ENCODE results near the gene ANGPTL4.

The ANGPTL4 gene

GRCh38 chr19:8357007-8357521 is 6.9 kb upstream of the ANGPTL4 start:
- POLR2A ChIA-PET, result interaction anchor here (1.2 kb wide), 1 partner anchor 33 kb away, joined by 5 read pairs; the partner anchor contains the start of gene RAB11B
- no peak for TF ChIP-seq NFRKB (IDR thresholded peaks at IDR 0.05)
- no peak for TF ChIP-seq TARDBP (IDR thresholded peaks at IDR 0.05)
- TF ChIP-seq SP1 (IDR thresholded peaks at IDR 0.05), result no peak
- TF ChIP-seq ZNF384 (IDR thresholded peaks at IDR 0.05), result no peak
- no peak for TF ChIP-seq FOXK2 (IDR thresholded peaks at IDR 0.05)
- no peak for TF ChIP-seq FOXA1 (IDR thresholded peaks at IDR 0.05)
- no peak for TF ChIP-seq CTBP1 (IDR thresholded peaks at IDR 0.05; ENCODE audit: borderline replicate concordance)
- TF ChIP-seq HDGF (IDR thresholded peaks at IDR 0.05; ENCODE audit: borderline replicate concordance), result no peak
- no peak for TF ChIP-seq ARNT (IDR thresholded peaks at IDR 0.05)
- TF ChIP-seq FOXM1 (IDR thresholded peaks at IDR 0.05; ENCODE audit: borderline replicate concordance), result no peak
- TF ChIP-seq PKNOX1 (IDR thresholded peaks at IDR 0.05), result no peak
- no peak for TF ChIP-seq SUZ12 (IDR thresholded peaks at IDR 0.05)
- TF ChIP-seq ELF4 (IDR thresholded peaks at IDR 0.05), result no peak
- TF ChIP-seq LEF1 (IDR thresholded peaks at IDR 0.05; ENCODE audit: borderline replicate concordance), result no peak
- no peak for DNase-seq (ENCODE audit: extremely low spot score)
- CTCF ChIA-PET, result no interaction called here

- TF ChIP-seq CTBP1 (IDR thresholded peaks at IDR 0.05; ENCODE audit: borderline replicate concordance) (no peak), SP1 (IDR thresholded peaks at IDR 0.05) (no peak), PKNOX1 (IDR thresholded peaks at IDR 0.05) (no peak), TARDBP (IDR thresholded peaks at IDR 0.05) (no peak), ARNT (IDR thresholded peaks at IDR 0.05) (no peak), NFRKB (IDR thresholded peaks at IDR 0.05) (no peak), ZNF384 (IDR thresholded peaks at IDR 0.05) (no peak), FOXA1 (IDR thresholded peaks at IDR 0.05) (no peak), L3MBTL2 (conservative IDR thresholded peaks at IDR 0.05) (no peak)
- POLR2A ChIA-PET, result no interaction called here
- DNase-seq (ENCODE audit: extremely low spot score), result no peak
- CTCF ChIA-PET, result interaction anchor here (0.6 kb wide), 1 partner anchor 111 kb away, joined by 3 read pairs; no protein-coding TSS in a partner anchor
Measured at GRCh38 chr19:8358948-8359347, 5.0 kb upstream of the ANGPTL4 start.

- no peak for DNase-seq (ENCODE audit: extremely low spot score)
- no peak for TF ChIP-seq BHLHE40 (IDR thresholded peaks at IDR 0.05; ENCODE audit: borderline replicate concordance)
- ChIA-PET CTCF (interaction anchor here (0.6 kb wide), 1 partner anchor 748 kb away, joined by 6 read pairs; no protein-coding TSS in a partner anchor), POLR2A (interaction anchor here (1.0 kb wide), 1 partner anchor 30 kb away, joined by 3 read pairs; the partner anchor contains the start of gene RAB11B)
Measured at GRCh38 chr19:8360196-8360595, 3.8 kb upstream of the ANGPTL4 start.

GRCh38 chr19:8361921-8362793 is 1.8 kb upstream of the ANGPTL4 start:
- TF ChIP-seq ELF4 (IDR thresholded peaks at IDR 0.05), result no peak
- no peak for TF ChIP-seq SUZ12 (IDR thresholded peaks at IDR 0.05)
- TF ChIP-seq L3MBTL2 (conservative IDR thresholded peaks at IDR 0.05), result no peak
- TF ChIP-seq SP1 (IDR thresholded peaks at IDR 0.05), result no peak
- TF ChIP-seq CTBP1 (IDR thresholded peaks at IDR 0.05; ENCODE audit: borderline replicate concordance), result no peak
- peak; percentile 71 for TF ChIP-seq PKNOX1 (IDR thresholded peaks at IDR 0.05)
- no peak for DNase-seq (ENCODE audit: extremely low spot score)
- ChIA-PET POLR2A (interaction anchor here (1.2 kb wide), 1 partner anchor 28 kb away, joined by 5 read pairs; the partner anchor contains the start of gene RAB11B), CTCF (no interaction called here)

GRCh38 chr19:8366121-8366581 is 2.2 kb downstream of the ANGPTL4 start:
- CTCF ChIA-PET, result no interaction called here
- POLR2A ChIA-PET, result interaction anchor here (1.2 kb wide), 1 partner anchor 25 kb away, joined by 3 read pairs; no protein-coding TSS in a partner anchor
- TF ChIP-seq CTBP1 (IDR thresholded peaks at IDR 0.05; ENCODE audit: borderline replicate concordance) (no peak), FOXA1 (IDR thresholded peaks at IDR 0.05) (no peak), ELF4 (IDR thresholded peaks at IDR 0.05) (no peak), PKNOX1 (IDR thresholded peaks at IDR 0.05) (no peak), NFRKB (IDR thresholded peaks at IDR 0.05) (no peak), FOXK2 (IDR thresholded peaks at IDR 0.05) (no peak), LEF1 (IDR thresholded peaks at IDR 0.05; ENCODE audit: borderline replicate concordance) (no peak), BHLHE40 (IDR thresholded peaks at IDR 0.05; ENCODE audit: borderline replicate concordance) (no peak), SUZ12 (IDR thresholded peaks at IDR 0.05) (no peak), L3MBTL2 (conservative IDR thresholded peaks at IDR 0.05) (no peak), TARDBP (IDR thresholded peaks at IDR 0.05) (no peak), HDGF (IDR thresholded peaks at IDR 0.05; ENCODE audit: borderline replicate concordance) (no peak), ZNF384 (IDR thresholded peaks at IDR 0.05) (no peak), ARNT (IDR thresholded peaks at IDR 0.05) (no peak)

More at GRCh38 chr19:8366121-8366581, 2.2 kb downstream of the ANGPTL4 start:
- DNase-seq (ENCODE audit: extremely low spot score), result no peak
